Activated T-helper 17 cell treated with anti-CD3 and anti-CD28 coated beads, Interleukin-2, amount 50 U/mL, for 72 hours (primary cell): ENCODE measurements around the gene NRP1. TPM values are rescaled to one million over a fixed set of nuclear protein-coding genes. Genes with fewer than 3 reads are reported as not detected.

ENCODE experiments used
- ATAC-seq: fragments of 150-1000 bp; cut with Tn5 transposase; replicated peaks from 2 replicates; pipeline ENCODE4 v1.10.0; 2021; ENCODE audit warnings: mild to moderate bottlenecking, moderate library complexity
- H3K27ac Mint-ChIP-seq: one replicate; pipeline ENCODE4 v1.8.0; 2022; ENCODE audit warnings: mixed read lengths
- H3K27me3 Mint-ChIP-seq: one replicate; pipeline ENCODE4 v1.8.0; 2022; ENCODE audit warnings: mixed read lengths
- H3K36me3 Mint-ChIP-seq: one replicate; pipeline ENCODE4 v1.8.0; 2022; ENCODE audit warnings: low read depth, mild to moderate bottlenecking, mixed read lengths
- H3K4me1 Mint-ChIP-seq: one replicate; pipeline ENCODE4 v1.8.0; 2022; ENCODE audit warnings: mixed read lengths
- H3K4me3 Mint-ChIP-seq: one replicate; pipeline ENCODE4 v1.8.0; 2022; ENCODE audit warnings: mild to moderate bottlenecking, mixed read lengths
- H3K9me3 Mint-ChIP-seq: one replicate; pipeline ENCODE4 v1.8.0; 2022; ENCODE audit warnings: mixed read lengths
- total RNA-seq, 2 donors: library from RNA; stranded (reverse); gene quantifications; one replicate each; pipeline ENCODE4 v1.2.3, GENCODE V29; 2022

The NRP1 gene
- total RNA-seq, 2 donors from 2014 or later = 0.90 to 1.2 TPM

DNA sequence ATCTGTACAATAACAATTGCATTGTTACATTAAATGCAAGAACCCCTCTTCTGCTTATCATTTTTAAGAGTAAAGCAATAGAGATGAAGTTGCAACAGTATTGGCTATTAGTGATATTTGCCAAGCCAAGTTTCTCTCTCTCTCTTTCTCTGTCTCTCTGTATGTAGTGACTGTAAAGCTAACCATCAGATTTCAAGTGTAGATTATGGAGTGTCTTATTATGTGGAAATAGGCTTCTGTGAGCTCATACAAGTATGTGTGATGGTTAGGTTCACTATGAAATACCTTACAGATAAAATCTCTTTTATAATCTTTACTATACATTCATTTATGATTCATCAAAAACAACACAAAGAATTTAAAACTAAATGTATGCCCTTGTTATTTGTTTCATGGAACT, 28.6 kb upstream of the NRP1 start:
- H3K9me3 Mint-ChIP-seq = peaks cover 9% of the 10 kb centered on the region
- H3K4me3 Mint-ChIP-seq = no peak overlapping the region
- H3K27me3 Mint-ChIP-seq = peaks cover 26% of the 10 kb centered on the region
- H3K27ac Mint-ChIP-seq = no peak overlapping the region
- H3K36me3 Mint-ChIP-seq = no peaks in the 10 kb centered on the region
- no peak for ATAC-seq
- H3K4me1 Mint-ChIP-seq = peaks cover 10% of the 10 kb centered on the region

- Mint-ChIP-seq H3K27me3 (peaks cover 22% of the 10 kb centered on the region), H3K4me3 (no peak overlapping the region), H3K4me1 (no peaks in the 10 kb centered on the region), H3K36me3 (no peaks in the 10 kb centered on the region), H3K9me3 (no peaks in the 10 kb centered on the region), H3K27ac (no peak overlapping the region)
- ATAC-seq = no peak
Observed at GRCh38 chr10:33358016-33358415, 23.5 kb upstream of the NRP1 start.

GRCh38 chr10:33355274-33355673, 20.8 kb upstream of the NRP1 start:
- peaks cover 16% of the 10 kb centered on the region for H3K27me3 Mint-ChIP-seq
- H3K36me3 Mint-ChIP-seq = no peaks in the 10 kb centered on the region
- H3K4me3 Mint-ChIP-seq = no peak overlapping the region
- no peaks in the 10 kb centered on the region for H3K9me3 Mint-ChIP-seq
- no peak for ATAC-seq
- H3K27ac Mint-ChIP-seq = no peak overlapping the region
- H3K4me1 Mint-ChIP-seq = no peaks in the 10 kb centered on the region

DNA sequence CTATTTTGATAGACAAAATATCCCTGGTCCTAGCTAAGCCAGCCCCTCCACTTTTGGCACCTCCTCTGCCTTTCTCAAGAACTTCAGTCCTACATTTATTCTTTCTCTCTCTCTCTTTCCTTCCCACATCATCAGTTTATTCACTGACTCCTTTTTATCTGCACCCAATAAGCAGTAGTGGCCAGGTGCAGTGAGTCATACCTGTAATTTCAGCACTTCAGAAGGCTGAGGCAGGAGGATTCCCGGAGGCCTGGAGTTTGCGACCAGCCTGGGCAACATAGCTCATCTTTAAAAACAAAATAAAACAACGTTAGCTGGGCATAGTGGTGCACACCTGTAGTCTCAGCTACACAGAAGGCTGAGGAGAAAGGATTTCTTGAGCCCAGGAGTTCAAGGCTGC, 19.4 kb upstream of the NRP1 start:
- no peak overlapping the region for H3K27ac Mint-ChIP-seq
- H3K27me3 Mint-ChIP-seq = peaks cover 6% of the 10 kb centered on the region
- no peak for ATAC-seq
- H3K4me1 Mint-ChIP-seq = no peaks in the 10 kb centered on the region
- no peaks in the 10 kb centered on the region for H3K36me3 Mint-ChIP-seq
- H3K9me3 Mint-ChIP-seq = no peaks in the 10 kb centered on the region
- no peak overlapping the region for H3K4me3 Mint-ChIP-seq

DNA sequence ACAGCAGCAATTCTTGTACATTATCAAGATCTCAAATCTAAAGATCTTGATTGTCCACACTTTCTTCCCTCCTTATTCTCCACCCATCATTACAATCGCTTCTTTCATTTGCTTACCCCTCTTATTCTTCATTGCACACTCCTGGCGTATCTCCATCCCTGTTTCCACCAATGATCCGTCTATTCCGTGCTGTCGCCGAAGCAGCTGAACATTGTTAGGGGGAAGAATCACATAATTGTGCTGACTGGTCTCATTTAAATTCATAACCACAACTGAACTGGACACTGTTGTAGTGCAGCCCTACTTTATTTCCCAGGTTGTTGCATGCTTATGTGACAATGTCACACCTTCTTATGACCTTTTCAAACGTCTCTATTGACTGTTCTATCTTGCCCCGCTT, 18.9 kb upstream of the NRP1 start:
- Mint-ChIP-seq H3K36me3 (no peaks in the 10 kb centered on the region), H3K9me3 (no peaks in the 10 kb centered on the region)

DNA sequence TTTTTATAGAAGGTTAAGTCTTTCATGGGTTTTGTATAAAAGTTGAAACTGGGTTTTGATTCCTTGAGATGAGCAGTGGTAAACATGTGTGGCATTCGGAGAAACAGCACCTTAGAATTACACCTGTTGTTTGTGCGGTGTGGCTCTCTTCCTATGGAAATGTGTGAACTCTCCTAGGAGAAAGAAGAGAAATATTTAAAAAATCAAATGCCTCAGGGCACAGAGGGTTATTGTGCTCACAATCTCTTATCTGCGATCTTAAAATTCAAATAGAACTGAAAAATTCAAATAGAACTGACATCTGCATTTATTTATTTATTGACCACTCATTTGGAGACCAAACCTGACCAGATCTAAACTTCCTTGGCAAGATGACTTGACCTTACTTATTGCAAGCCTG, 18.1 kb upstream of the NRP1 start:
- no peaks in the 10 kb centered on the region for H3K36me3 Mint-ChIP-seq
- no peak overlapping the region for H3K4me3 Mint-ChIP-seq
- no peaks in the 10 kb centered on the region for H3K4me1 Mint-ChIP-seq
- peaks cover 5% of the 10 kb centered on the region for H3K27me3 Mint-ChIP-seq
- no peaks in the 10 kb centered on the region for H3K9me3 Mint-ChIP-seq
- no peak overlapping the region for H3K27ac Mint-ChIP-seq
- ATAC-seq = no peak

More for the DNA sequence above, 18.9 kb upstream of the NRP1 start:
- H3K27ac Mint-ChIP-seq = no peak overlapping the region
- no peaks in the 10 kb centered on the region for H3K4me1 Mint-ChIP-seq
- H3K4me3 Mint-ChIP-seq = no peak overlapping the region
- H3K27me3 Mint-ChIP-seq = peaks cover 6% of the 10 kb centered on the region
- ATAC-seq = no peak

GRCh38 chr10:33352175-33352574, 17.7 kb upstream of the NRP1 start:
- H3K4me3 Mint-ChIP-seq = no peak overlapping the region
- H3K27ac Mint-ChIP-seq = no peak overlapping the region
- ATAC-seq = no peak
- H3K36me3 Mint-ChIP-seq = no peaks in the 10 kb centered on the region
- H3K27me3 Mint-ChIP-seq = peaks cover 3% of the 10 kb centered on the region
- no peaks in the 10 kb centered on the region for H3K9me3 Mint-ChIP-seq
- H3K4me1 Mint-ChIP-seq = no peaks in the 10 kb centered on the region

DNA sequence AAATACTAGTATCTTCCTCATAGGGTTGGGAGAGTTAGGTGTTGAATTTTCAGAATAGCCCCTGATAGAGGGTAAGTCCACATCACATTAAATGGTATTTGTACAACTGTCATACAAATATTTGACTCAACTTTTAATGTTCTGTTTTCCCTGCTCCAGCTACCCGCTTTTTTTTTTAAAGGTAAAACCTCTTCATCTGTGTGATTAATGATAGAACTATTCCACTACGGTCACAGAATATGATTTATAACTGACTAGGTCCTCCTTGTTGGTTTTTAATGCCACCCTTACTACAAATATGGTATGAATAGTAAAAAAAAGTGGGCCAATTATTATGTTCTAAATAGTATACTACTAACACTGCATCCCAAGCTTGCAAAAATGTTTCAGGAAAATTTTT, 15.6 kb upstream of the NRP1 start:
- Mint-ChIP-seq H3K4me1 (no peaks in the 10 kb centered on the region), H3K4me3 (no peak overlapping the region), H3K27me3 (peaks cover 8% of the 10 kb centered on the region), H3K27ac (no peak overlapping the region), H3K9me3 (no peaks in the 10 kb centered on the region), H3K36me3 (no peaks in the 10 kb centered on the region)
- no peak for ATAC-seq

DNA sequence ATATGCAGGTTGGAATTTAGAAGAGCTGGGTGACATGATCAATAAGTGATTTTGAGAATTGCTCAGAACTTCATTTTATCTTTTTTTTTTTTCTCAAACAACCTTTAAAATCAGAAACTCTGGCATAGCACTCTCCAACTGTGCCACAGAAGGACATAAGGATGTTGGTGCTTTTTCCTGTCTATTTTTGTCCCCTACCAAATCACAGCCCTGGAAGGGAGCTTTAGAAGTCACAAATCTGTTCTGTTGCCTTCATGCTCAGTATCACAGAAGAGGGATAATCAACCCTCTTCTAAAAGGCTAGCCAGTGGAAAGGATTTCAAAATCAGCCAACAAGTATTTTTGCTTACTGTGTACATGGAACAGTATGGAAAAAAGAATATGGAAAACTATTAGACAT, 14.8 kb upstream of the NRP1 start:
- H3K9me3 Mint-ChIP-seq = peaks cover 4% of the 10 kb centered on the region
- no peak overlapping the region for H3K4me3 Mint-ChIP-seq
- ATAC-seq = no peak
- no peak overlapping the region for H3K27ac Mint-ChIP-seq
- no peaks in the 10 kb centered on the region for H3K4me1 Mint-ChIP-seq
- H3K36me3 Mint-ChIP-seq = no peaks in the 10 kb centered on the region
- peaks cover 14% of the 10 kb centered on the region for H3K27me3 Mint-ChIP-seq

DNA sequence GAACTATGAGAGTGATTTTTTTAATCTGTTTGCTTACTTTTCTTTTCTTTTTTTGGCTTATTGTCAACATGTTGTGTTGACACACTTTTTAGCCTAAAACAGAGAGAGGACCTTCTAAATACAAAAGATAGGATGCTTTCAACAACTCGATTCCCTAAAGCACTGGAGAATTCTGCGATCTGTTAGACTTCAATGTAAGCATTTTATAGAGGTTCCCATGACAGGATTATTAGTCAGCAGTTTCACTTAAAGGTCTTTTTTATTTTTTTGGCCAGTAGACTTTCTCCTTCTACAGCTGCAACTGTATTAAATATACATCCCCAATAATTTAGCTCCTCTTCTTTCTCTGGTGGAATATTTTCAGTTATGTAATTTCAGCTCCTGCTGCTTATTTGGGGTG, 12.7 kb upstream of the NRP1 start:
- Mint-ChIP-seq H3K9me3 (peaks cover 4% of the 10 kb centered on the region), H3K4me1 (no peaks in the 10 kb centered on the region), H3K27me3 (peaks cover 19% of the 10 kb centered on the region), H3K36me3 (no peaks in the 10 kb centered on the region), H3K4me3 (no peak overlapping the region), H3K27ac (no peak overlapping the region)
- ATAC-seq = no peak

GRCh38 chr10:33345236-33345635, 10.8 kb upstream of the NRP1 start:
- Mint-ChIP-seq H3K36me3 (no peaks in the 10 kb centered on the region), H3K4me1 (no peaks in the 10 kb centered on the region), H3K4me3 (no peak overlapping the region), H3K27ac (no peak overlapping the region), H3K27me3 (peaks cover 19% of the 10 kb centered on the region), H3K9me3 (peaks cover 4% of the 10 kb centered on the region)
- no peak for ATAC-seq

- peaks cover 4% of the 10 kb centered on the region for H3K9me3 Mint-ChIP-seq
- no peak overlapping the region for H3K4me3 Mint-ChIP-seq
- H3K4me1 Mint-ChIP-seq = no peaks in the 10 kb centered on the region
- H3K27ac Mint-ChIP-seq = no peak overlapping the region
- no peaks in the 10 kb centered on the region for H3K36me3 Mint-ChIP-seq
- no peak for ATAC-seq
- peaks cover 21% of the 10 kb centered on the region for H3K27me3 Mint-ChIP-seq
Observed at GRCh38 chr10:33344676-33345075, 10.2 kb upstream of the NRP1 start.

GRCh38 chr10:33341637-33342036, 7.2 kb upstream of the NRP1 start:
- Mint-ChIP-seq H3K27me3 (peaks cover 41% of the 10 kb centered on the region), H3K36me3 (no peaks in the 10 kb centered on the region), H3K4me1 (no peaks in the 10 kb centered on the region), H3K27ac (no peak overlapping the region), H3K4me3 (no peak overlapping the region), H3K9me3 (peaks cover 4% of the 10 kb centered on the region)
- no peak for ATAC-seq

DNA sequence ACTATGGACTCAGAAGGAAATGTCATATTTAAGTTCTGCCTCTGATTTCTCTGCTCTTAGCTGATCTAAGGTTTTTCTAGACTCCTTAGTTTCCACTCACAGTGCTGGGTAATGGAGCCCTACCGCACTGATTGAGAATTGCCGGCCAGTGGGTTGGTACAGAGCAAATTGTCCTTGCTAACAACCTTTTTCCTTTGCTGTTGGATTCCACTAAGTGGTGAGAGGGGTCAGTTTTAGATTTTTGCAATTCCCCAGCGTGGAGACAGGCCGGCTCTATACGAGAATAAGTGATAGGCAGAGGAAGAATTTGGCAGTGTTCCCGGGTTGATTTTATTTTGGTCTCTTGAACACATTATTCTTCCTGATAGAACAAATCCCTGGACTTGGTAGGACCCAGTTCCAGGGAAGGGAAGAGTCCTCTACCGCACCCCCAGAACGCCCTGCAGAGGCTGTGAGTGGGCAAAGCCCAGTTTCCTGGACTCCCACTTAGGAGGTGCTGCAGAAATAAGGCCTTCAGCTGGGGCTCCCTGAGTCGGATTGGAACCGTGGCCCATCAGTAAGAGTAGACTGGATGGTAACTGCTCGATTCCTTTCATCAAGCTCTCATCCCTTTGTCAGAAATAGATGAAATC, 3.0 kb upstream of the NRP1 start:
- peaks cover 6% of the 10 kb centered on the region for H3K4me1 Mint-ChIP-seq
- no peaks in the 10 kb centered on the region for H3K36me3 Mint-ChIP-seq
- H3K27me3 Mint-ChIP-seq = peaks cover 32% of the 10 kb centered on the region
- no peak for ATAC-seq
- H3K27ac Mint-ChIP-seq = no peak overlapping the region
- peak overlapping the region; percentile 46 for H3K4me3 Mint-ChIP-seq
- H3K9me3 Mint-ChIP-seq = no peaks in the 10 kb centered on the region

DNA sequence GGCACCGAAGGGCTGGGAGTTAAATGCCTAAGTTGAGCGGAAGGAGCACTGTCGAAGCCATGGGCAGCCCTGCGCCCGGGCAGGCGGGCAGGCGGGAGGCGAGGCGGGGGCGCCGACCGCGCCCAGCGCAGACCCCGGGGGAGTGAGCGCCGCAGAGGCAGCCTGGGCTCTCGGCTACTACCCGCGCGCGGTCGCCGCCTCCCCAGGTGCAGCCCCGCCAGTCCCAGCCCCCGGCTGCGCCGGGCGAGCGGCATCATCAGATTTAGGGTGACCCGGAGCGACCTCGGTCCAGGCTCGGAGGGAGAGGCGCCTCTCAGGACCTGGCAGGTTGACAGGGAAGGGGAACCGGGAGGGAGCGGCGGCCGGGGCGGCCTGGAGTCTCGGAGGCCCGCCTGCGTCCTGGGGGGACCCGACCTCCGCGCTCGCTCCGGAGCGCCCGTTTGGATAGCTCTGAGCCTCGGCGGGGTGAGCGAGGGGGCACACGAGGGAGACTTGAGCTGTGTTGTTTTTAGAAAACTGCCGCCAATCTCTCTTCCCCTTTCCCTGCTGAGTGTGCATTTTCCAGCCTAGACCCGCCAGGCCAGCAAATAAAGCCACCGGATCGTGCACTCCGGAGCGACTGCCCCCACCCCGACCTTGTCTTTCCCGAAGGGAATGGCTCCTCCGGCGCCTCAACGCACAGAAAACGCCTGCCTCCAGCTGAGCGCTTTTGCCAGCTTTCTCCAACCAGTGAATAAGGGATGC, 2.3 kb upstream of the NRP1 start:
- no peak for ATAC-seq
- H3K27ac Mint-ChIP-seq = no peak overlapping the region
- H3K9me3 Mint-ChIP-seq = no peaks in the 10 kb centered on the region
- H3K27me3 Mint-ChIP-seq = peaks cover 39% of the 10 kb centered on the region
- peak overlapping the region; percentile 46 for H3K4me3 Mint-ChIP-seq
- H3K36me3 Mint-ChIP-seq = no peaks in the 10 kb centered on the region
- peaks cover 6% of the 10 kb centered on the region for H3K4me1 Mint-ChIP-seq
